ENCODE measurements around the gene ARHGEF19.

Gene ARHGEF19

DNA sequence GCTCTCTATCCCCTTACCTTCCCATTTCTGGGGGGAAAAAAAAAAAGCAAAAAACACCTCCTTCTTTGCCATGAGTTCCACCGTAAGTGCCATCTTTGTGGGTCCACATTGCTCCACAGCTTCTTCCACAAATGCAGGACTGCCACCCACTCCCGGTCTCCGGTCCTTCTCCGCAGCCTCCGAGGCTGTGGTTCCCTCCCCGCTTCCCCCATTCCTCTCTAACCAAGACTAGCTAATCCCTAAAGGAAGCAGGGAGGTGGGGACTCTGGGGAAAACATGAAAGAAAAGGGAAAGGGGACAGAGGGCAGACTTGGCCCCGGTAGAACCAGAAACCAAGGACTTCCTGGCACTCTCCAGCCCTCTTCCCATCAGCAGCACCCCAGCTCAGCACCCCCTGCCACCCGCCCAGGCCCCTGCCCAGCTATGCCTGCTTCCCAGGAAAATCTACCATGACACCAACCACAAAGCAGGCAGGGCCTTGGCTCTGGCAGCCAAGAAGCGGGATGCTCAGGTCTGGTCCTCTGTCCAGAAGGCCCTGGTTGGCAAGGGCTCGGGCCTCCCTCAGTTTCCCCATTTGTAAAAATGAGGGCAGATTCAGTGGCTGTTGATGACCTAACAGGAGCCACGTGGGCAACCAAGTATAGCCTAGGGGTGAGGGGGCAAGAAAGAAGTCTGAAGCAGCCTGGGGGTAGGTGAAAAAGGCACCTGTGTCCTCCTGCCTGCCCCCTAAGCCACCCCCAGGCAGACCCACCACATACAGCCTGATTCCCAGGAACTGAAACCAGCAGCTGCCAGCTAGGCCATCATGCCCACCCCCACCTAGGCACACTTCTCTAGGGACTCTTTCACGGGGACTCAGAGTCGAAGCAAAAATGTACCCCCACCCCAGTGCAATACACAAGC, 59.1 kb downstream of the ARHGEF19 start:
- no peak for DNase-seq (ENCODE audit: low read depth)
- TF ChIP-seq, protein P1, sequence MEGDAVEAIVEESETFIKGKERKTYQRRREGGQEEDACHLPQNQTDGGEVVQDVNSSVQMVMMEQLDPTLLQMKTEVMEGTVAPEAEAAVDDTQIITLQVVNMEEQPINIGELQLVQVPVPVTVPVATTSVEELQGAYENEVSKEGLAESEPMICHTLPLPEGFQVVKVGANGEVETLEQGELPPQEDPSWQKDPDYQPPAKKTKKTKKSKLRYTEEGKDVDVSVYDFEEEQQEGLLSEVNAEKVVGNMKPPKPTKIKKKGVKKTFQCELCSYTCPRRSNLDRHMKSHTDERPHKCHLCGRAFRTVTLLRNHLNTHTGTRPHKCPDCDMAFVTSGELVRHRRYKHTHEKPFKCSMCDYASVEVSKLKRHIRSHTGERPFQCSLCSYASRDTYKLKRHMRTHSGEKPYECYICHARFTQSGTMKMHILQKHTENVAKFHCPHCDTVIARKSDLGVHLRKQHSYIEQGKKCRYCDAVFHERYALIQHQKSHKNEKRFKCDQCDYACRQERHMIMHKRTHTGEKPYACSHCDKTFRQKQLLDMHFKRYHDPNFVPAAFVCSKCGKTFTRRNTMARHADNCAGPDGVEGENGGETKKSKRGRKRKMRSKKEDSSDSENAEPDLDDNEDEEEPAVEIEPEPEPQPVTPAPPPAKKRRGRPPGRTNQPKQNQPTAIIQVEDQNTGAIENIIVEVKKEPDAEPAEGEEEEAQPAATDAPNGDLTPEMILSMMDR (conservative IDR thresholded peaks at IDR 0.05; ENCODE audit: low read depth, low read length) = no peak
- peak overlapping the region; percentile 88 for H3K4me3 ChIP-seq (ENCODE audit: low read length)

DNA sequence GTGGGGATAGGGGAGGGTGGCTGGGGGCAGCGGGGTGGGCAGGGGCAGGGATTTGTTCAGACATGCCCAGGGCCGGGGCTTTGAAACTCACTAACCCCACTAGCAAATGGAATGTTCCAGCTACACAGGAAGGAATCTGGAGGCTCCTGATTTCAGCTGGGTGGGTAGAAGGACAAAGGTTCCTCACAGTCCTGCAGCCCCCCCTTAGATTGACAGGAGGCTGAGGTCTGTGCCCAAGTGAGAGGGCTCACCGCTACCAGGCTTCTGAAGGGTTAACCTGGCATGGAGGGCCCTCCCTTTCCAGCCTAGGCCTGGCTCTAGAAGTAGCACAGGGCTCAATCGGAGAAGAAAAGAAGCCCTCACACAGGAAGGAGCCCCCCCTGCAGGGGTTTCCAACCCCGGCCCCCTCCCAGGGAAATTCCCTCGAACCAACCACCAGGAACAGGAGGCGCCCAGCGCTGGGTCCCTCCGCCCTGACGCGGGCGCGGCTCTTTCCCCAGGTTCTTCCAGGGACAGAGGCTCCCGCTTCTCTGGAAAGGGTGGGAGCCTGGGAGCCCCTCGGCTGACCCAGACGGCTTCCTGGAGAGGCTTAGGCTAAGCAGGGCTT, 59.9 kb downstream of the ARHGEF19 start:
- TF ChIP-seq, protein P1 (conservative IDR thresholded peaks at IDR 0.05; ENCODE audit: low read depth, low read length) = no peak
- DNase-seq (ENCODE audit: low read depth) = no peak
- peak overlapping the region; percentile 88 for H3K4me3 ChIP-seq (ENCODE audit: low read length)

DNA sequence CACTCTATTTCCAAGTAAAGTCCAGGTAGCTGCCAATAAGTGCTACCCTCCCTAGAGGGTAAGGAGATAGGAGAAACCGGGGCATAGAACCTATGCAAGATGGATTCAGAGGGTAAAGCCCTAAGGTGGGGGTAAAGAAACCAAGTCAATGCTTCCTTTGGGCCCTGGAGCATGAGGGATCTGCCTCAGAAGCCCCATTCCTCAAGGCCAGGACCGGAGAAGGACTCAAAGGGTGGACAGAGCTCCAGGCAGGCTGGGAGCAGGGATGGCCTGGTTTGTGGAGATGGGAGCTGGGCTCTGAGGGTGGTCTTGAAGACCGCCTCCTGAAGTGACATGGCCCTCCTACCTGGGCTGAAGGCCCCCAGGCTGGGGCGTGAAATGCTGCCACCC, 60.5 kb downstream of the ARHGEF19 start:
- no peak for DNase-seq (ENCODE audit: low read depth)
- peak overlapping the region; percentile 88 for H3K4me3 ChIP-seq (ENCODE audit: low read length)
- TF ChIP-seq, protein P1 (conservative IDR thresholded peaks at IDR 0.05; ENCODE audit: low read depth, low read length) = no peak

DNA sequence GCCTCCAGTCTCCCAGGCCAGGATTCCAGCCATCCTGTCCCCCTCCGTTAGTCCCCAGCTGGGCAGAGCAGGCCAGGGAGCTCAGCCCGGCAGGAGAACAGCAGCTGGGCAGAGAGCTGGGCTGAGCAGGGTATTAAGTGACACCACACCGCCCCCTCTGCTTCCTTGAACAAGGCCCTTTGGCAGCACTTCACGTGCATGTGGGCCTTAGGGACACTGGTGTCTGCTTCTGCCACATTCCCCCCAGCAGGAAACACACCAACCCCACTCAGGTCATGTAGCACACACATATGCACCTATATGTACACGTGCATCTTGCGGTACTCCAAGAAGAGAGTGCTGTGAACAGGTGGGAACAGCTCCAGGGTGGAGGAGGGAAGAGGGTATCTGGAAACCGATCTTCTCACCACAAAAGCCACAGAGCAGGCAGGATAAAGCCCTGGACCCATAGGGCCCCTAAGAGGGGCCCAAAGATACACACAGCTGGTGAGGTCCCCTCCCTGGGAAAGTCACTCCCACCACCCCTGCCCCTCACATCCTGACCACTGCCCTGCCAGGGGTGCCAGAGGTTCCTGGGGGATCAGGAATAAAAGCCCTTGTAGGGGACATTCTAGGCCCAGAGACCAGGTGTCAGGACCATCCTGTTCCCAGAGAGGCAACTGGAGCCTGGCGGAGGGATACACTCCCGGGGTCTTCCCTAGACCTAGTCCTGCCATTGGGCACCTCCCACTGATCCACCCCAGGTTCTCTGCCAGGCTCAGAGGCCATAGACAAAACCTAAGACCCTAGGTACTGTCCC, 61.1 kb downstream of the ARHGEF19 start:
- no peak for DNase-seq (ENCODE audit: low read depth)
- TF ChIP-seq, protein P1 (conservative IDR thresholded peaks at IDR 0.05; ENCODE audit: low read depth, low read length) = peak; percentile 27
- peak overlapping the region; percentile 88 for H3K4me3 ChIP-seq (ENCODE audit: low read length)

DNA sequence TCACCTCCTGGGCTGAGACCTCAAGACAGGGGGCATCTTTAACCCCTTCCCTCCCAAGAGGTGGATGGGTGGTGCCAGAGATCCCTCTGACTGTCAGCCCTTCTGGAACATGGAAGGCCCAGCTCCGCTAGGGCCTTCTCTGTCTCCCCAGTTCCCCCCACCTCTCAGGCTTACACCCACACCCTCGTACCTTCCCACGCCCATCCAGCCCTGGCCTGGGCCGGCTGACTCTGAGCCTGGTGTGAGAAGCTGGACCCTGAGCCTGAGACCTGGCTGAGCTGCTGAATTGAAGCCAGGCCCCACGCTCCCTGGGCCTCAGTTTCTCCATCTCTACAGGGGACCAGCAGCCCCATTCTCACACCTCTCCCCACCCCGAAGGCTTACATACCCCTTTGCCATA, 61.9 kb downstream of the ARHGEF19 start:
- H3K4me3 ChIP-seq (ENCODE audit: low read length) = no peak overlapping the region
- DNase-seq (ENCODE audit: low read depth) = no peak
- TF ChIP-seq, protein P1 (conservative IDR thresholded peaks at IDR 0.05; ENCODE audit: low read depth, low read length) = no peak

DNA sequence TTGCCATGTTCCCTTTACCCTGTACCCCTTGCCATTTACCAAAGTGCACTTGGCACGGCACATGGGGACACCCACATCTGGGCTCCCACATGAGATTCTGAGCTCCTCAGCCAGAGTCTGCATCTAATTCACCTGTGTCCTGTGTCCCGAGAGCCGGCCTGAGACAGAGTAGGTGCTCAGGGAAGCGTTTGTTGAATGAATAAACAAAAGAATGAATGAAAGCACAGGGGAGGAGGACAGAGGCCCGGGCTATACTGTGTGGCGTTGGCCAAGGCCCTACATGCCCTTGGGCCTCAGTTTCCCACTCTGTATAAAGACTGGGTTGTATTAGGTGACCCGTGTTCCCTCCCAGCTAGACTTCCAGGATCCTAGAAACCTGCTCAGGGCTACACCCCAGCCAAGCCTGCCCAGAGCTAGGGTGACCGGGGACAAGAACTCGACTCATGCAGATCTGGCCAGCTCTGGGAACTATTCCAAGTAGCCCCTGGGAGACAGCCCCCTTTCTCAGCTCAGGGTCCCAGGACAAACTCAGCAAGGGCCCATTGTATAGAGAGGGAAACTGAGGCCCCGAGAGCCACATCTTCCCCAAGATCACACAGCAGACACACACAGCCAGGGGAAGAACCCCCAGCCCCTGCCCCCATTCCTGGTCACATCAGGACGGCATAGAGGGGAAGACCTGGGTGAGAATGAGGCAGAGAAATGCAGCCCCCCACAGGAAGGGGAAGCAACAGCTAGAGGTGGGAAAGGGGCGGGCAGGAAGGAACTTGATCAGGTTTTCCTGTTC, 62.6 kb downstream of the ARHGEF19 start:
- DNase-seq (ENCODE audit: low read depth) = no peak
- H3K4me3 ChIP-seq (ENCODE audit: low read length) = no peak overlapping the region
- TF ChIP-seq, protein P1 (conservative IDR thresholded peaks at IDR 0.05; ENCODE audit: low read depth, low read length) = no peak

All from retinal pigment epithelial cell (primary cell).